Anterior cingulate cortex (tissue), 58 donors: ENCODE results near the gene LMNA.
"Not testable (repeated sequence)": the region's sequence is repeated elsewhere in the genome, so short reads cannot be mapped to it uniquely, and the experiment has no call there.

Source experiments
- DNase-seq, 58 donors: peaks; one replicate each; lab custom pipeline; 2025; lab: John Stamatoyannopoulos, UW

Gene LMNA

GRCh38 chr1:156154317-156154749 is 39.8 kb downstream of the LMNA start:
- peak in 5 of 58 donors; percentile 9 to 27 (median 21) for DNase-seq

- DNase-seq = no peak
Measured at GRCh38 chr1:156155756-156156510, 41.4 kb downstream of the LMNA start.

GRCh38 chr1:156157506-156157905 is 43.0 kb downstream of the LMNA start:
- no peak for DNase-seq

- no peak for DNase-seq
Measured at GRCh38 chr1:156157966-156158365, 43.5 kb downstream of the LMNA start.

GRCh38 chr1:156160000-156160742 is 45.7 kb downstream of the LMNA start:
- DNase-seq = no peak

GRCh38 chr1:156160743-156161171 is 46.2 kb downstream of the LMNA start:
- peak in 51 of 58 donors; percentile 11 to 83 (median 61) for DNase-seq

GRCh38 chr1:156162430-156163037 is 48.0 kb downstream of the LMNA start:
- no peak for DNase-seq

GRCh38 chr1:156163712-156164111 is 49.2 kb downstream of the LMNA start:
- no peak for DNase-seq

- no peak for DNase-seq
Measured at GRCh38 chr1:156164125-156164831, 49.8 kb downstream of the LMNA start.

GRCh38 chr1:156165083-156165482 is 50.6 kb downstream of the LMNA start:
- DNase-seq = no peak

GRCh38 chr1:156167536-156167935 is 53.0 kb downstream of the LMNA start:
- DNase-seq = no peak

- no peak for DNase-seq
Measured at GRCh38 chr1:156172696-156173470, 58.4 kb downstream of the LMNA start.

GRCh38 chr1:156176610-156177210 is 62.2 kb downstream of the LMNA start:
- DNase-seq = no peak

GRCh38 chr1:156177919-156178654 is 63.6 kb downstream of the LMNA start:
- peak in 16 of 58 donors; percentile 5 to 55 (median 20) for DNase-seq

GRCh38 chr1:156180471-156180870 is 66.0 kb downstream of the LMNA start:
- no peak for DNase-seq

GRCh38 chr1:156181391-156181924 is 66.9 kb downstream of the LMNA start:
- DNase-seq = not testable (repeated sequence)

- DNase-seq = not testable (repeated sequence)
Measured at GRCh38 chr1:156182010-156182779, 67.7 kb downstream of the LMNA start.
